HCT116 (cell line): Measurements from ENCODE around the gene MARCHF2. TPM values are rescaled to one million over a fixed set of nuclear protein-coding genes. Genes with fewer than 3 reads are reported as not detected.

ENCODE experiments used
- ATAC-seq: fragments of 200-7000 bp; cut with Tn5 transposase; 2 replicates; pipeline ENCODE4 v1.9.1; 2020; ENCODE audit warnings: mild to moderate bottlenecking, moderate library complexity
- BruUV-seq: library from RNA; stranded (reverse); fragments of 400-500 nt; replicated peaks from 2 replicates; lab custom pipeline; 2021; lab: Mats Ljungman, UMichigan
- CTCF ChIA-PET: fragments of 300-600 bp; sonication (Branson Sonifier 250); formaldehyde crosslinking; loops from one replicate; lab custom pipeline; 2021; ENCODE audit warnings: antibody characterized with exemption; lab: Charles Lee
- POLR2A ChIA-PET: fragments of 300-600, 350-600 bp; sonication (Branson Sonifier 250); formaldehyde crosslinking; loops from one replicate; lab custom pipeline; 2021; ENCODE audit warnings: antibody characterized with exemption; lab: Charles Lee
- RAD21 ChIA-PET, 2 experiments: fragments of 300-600 bp; sonication (Branson Sonifier 250); formaldehyde crosslinking; loops; one replicate each; lab custom pipeline; 2023; ENCODE audit warnings: low total read pairs in 2 of 2; ENCODE audit not compliant: uncharacterized antibody in 2 of 2, unreplicated experiment in 2 of 2, low non-redundant PET in 1 of 2; lab: Charles Lee
- DNase-seq: peaks from one replicate; pipeline ENCODE4 v3.0.0-alpha.2; 2010; ENCODE audit warnings: low read depth, low spot score
- H2AFZ ChIP-seq: fragments of 200-600 bp; shearing (Covaris generic), sonication (generic); 2 replicates; pipeline ENCODE4 v1.6.1; 2017; ENCODE audit warnings: low read depth, mixed run types, mixed read lengths, antibody characterized with exemption, low read length; ENCODE audit not compliant: poor library complexity, severe bottlenecking
- H3K27ac ChIP-seq: 2 replicates; pipeline ENCODE4 v1.5.1; 2012; ENCODE audit warnings: low read depth, low read length
- H3K27me3 ChIP-seq: fragments of 200-600 bp; sonication (generic); 2 replicates; pipeline ENCODE4 v1.6.1; 2016; ENCODE audit warnings: mixed run types, low read length, mixed read lengths; ENCODE audit not compliant: insufficient read depth
- H3K36me3 ChIP-seq, 2 experiments: fragments of 200-500 bp in 1 of 2; fragments of 200-600 bp in 1 of 2; sonication (Bioruptor generic) in 1 of 2; sonication (generic) in 1 of 2; 2 replicates each; pipeline versions ENCODE4 v1.5.1 to v1.6.1; 2014 to 2016; ENCODE audit warnings: low read length in 2 of 2, inconsistent platforms in 1 of 2, mixed read lengths in 1 of 2, mixed run types in 1 of 2; ENCODE audit not compliant: insufficient read depth in 2 of 2, control insufficient read depth in 1 of 2
- H3K4me1 ChIP-seq, 2 experiments: fragments of 200-600 bp in 1 of 2; sonication (generic) in 1 of 2; 2 replicates each; pipeline versions ENCODE4 v1.5.1 to v1.6.1; 2012 to 2017; ENCODE audit warnings: low read length in 2 of 2, inconsistent platforms in 1 of 2, mild to moderate bottlenecking in 1 of 2, mixed read lengths in 1 of 2, mixed run types in 1 of 2, moderate library complexity in 1 of 2; ENCODE audit not compliant: insufficient read depth in 2 of 2, control insufficient read depth in 1 of 2
- H3K4me2 ChIP-seq: fragments of 200-600 bp; sonication (generic); 2 replicates; pipeline ENCODE4 v1.6.1; 2017; ENCODE audit warnings: mixed run types, low read length, mixed read lengths
- H3K4me3 ChIP-seq, 2 experiments: fragments of 200-600 bp in 1 of 2; sonication (generic) in 1 of 2; replicated peaks in 1 of 2; 2 replicates each; pipeline ENCODE4 v1.5.1; 2011 to 2016; ENCODE audit warnings: low read length in 2 of 2, control low read depth in 1 of 2, low read depth in 1 of 2, mild to moderate bottlenecking in 1 of 2, mixed read lengths in 1 of 2, mixed run types in 1 of 2
- H3K79me2 ChIP-seq: fragments of 200-600 bp; sonication (generic); 2 replicates; pipeline ENCODE4 v1.6.1; 2017; ENCODE audit warnings: mild to moderate bottlenecking, mixed run types, low read length, moderate library complexity, mixed read lengths; ENCODE audit not compliant: insufficient read depth
- H3K9ac ChIP-seq: fragments of 200-600 bp; sonication (generic); 2 replicates; pipeline ENCODE4 v1.6.1; 2016; ENCODE audit warnings: low read length, mixed read lengths
- H3K9me2 ChIP-seq: fragments of 200-600 bp; sonication (generic), shearing (Covaris generic); 2 replicates; pipeline ENCODE4 v1.6.1; 2017; ENCODE audit warnings: mixed run types, mild to moderate bottlenecking, moderate library complexity; ENCODE audit not compliant: insufficient read depth
- H3K9me3 ChIP-seq, 2 experiments: fragments of 200-500 bp in 1 of 2; fragments of 200-600 bp in 1 of 2; sonication (Bioruptor generic) in 1 of 2; sonication (generic) in 1 of 2; 2 replicates each; pipeline ENCODE4 v1.6.1; 2014 to 2017; ENCODE audit warnings: low read length in 2 of 2, mixed read lengths in 2 of 2, inconsistent platforms in 1 of 2, low read depth in 1 of 2, mild to moderate bottlenecking in 1 of 2, mixed run types in 1 of 2, moderate library complexity in 1 of 2; ENCODE audit not compliant: control insufficient read depth in 1 of 2, insufficient read depth in 1 of 2
- H4K20me1 ChIP-seq: fragments of 200-600 bp; sonication (generic), shearing (Covaris generic); 2 replicates; pipeline ENCODE4 v1.6.1; 2017; ENCODE audit warnings: mixed run types, mild to moderate bottlenecking, moderate library complexity; ENCODE audit not compliant: insufficient read depth
- CBX3 ChIP-seq: IDR thresholded peaks from 2 replicates; pipeline ENCODE4 v1.6.1; 2012; ENCODE audit warnings: low read depth
- CEBPB ChIP-seq: IDR thresholded peaks from 2 replicates; pipeline ENCODE4 v1.6.1; 2012; ENCODE audit warnings: low read depth
- EGR1 ChIP-seq: IDR thresholded peaks from 2 replicates; pipeline ENCODE4 v1.6.1; 2012; ENCODE audit warnings: low read depth
- EZH2 ChIP-seq: fragments of 200-600 bp; sonication (generic); IDR thresholded peaks from 2 replicates; pipeline ENCODE4 v1.6.1; 2017; ENCODE audit warnings: antibody characterized with exemption, mixed run types
- EZH2phosphoT487 ChIP-seq: fragments of 200-600 bp; IDR thresholded peaks from 2 replicates; pipeline ENCODE4 v1.6.1; 2018; ENCODE audit warnings: antibody characterized with exemption, borderline replicate concordance
- FOSL1 ChIP-seq: IDR thresholded peaks from 2 replicates; pipeline ENCODE4 v1.6.1; 2012; ENCODE audit warnings: low read depth
- POLR2A ChIP-seq: IDR thresholded peaks from 2 replicates; pipeline ENCODE4 v1.7.0; 2011; ENCODE audit warnings: borderline replicate concordance; ENCODE audit not compliant: insufficient read depth, insufficient read length; ENCODE audit errors: extremely low read depth
- POLR2AphosphoS5 ChIP-seq: IDR thresholded peaks from 2 replicates; pipeline ENCODE4 v1.6.1; 2011; ENCODE audit warnings: mild to moderate bottlenecking, low read depth, low read length, moderate library complexity
- RAD21 ChIP-seq: IDR thresholded peaks from 2 replicates; pipeline ENCODE4 v1.6.1; 2012; ENCODE audit warnings: low read depth, mild to moderate bottlenecking
- SRF ChIP-seq: IDR thresholded peaks from 2 replicates; pipeline ENCODE4 v1.6.1; 2012; ENCODE audit warnings: low read depth
- TCF7L2 ChIP-seq: IDR thresholded peaks from 2 replicates; pipeline ENCODE4 v1.7.0; 2011; ENCODE audit warnings: borderline replicate concordance, inconsistent platforms; ENCODE audit not compliant: insufficient read depth, insufficient read length; ENCODE audit errors: extremely low read depth
- YY1 ChIP-seq: IDR thresholded peaks from 2 replicates; pipeline ENCODE4 v1.6.1; 2011; ENCODE audit warnings: low read length, low read depth, moderate library complexity, mild to moderate bottlenecking; ENCODE audit not compliant: insufficient replicate concordance; ENCODE audit errors: extremely low read depth
- ZFX ChIP-seq: fragments of 450-650 bp; IDR thresholded peaks from 2 replicates; pipeline ENCODE4 v1.6.1; 2017
- ZNF274 ChIP-seq: fragments of 200-500 bp; sonication (Bioruptor generic); IDR thresholded peaks from 2 replicates; pipeline ENCODE4 v1.6.1; 2014; ENCODE audit warnings: mild to moderate bottlenecking, low read depth, low read length, inconsistent platforms
- intact Hi-C: fragments of 100-400 bp; cut with micrococcal nuclease; formaldehyde crosslinking; loops from 2 replicates; pipeline ENCODE4 v1.10.0; 2022
- total RNA-seq: library from RNA; stranded (reverse); gene quantifications from one replicate; pipeline ENCODE4 v1.2.1, GENCODE V29; 2021; ENCODE audit not compliant: unreplicated experiment
- TF ChIP-seq, protein P1 (sequence below), 3 experiments: fragments of 200-600 bp in 1 of 3; sonication (generic) in 1 of 3; IDR thresholded peaks in 2 of 3; conservative IDR thresholded peaks in 1 of 3; 2 replicates each; pipeline ENCODE4 v1.5.1; 2012 to 2017; ENCODE audit warnings: low read depth in 2 of 3, low read length in 2 of 3, antibody characterized with exemption in 1 of 3, borderline replicate concordance in 1 of 3, control low read depth in 1 of 3, mild to moderate bottlenecking in 1 of 3, mixed read lengths in 1 of 3, mixed run types in 1 of 3, moderate library complexity in 1 of 3; ENCODE audit not compliant: insufficient read depth in 1 of 3
- TF ChIP-seq, protein P2 (sequence below): IDR thresholded peaks from 2 replicates; pipeline ENCODE4 v1.6.1; 2012; ENCODE audit warnings: low read depth
- TF ChIP-seq, protein P3 (sequence below): IDR thresholded peaks from 2 replicates; pipeline ENCODE4 v1.6.1; 2012

MARCHF2 gene
- total RNA-seq, 1 experiment from 2014 or later = 22.5 TPM

DNA sequence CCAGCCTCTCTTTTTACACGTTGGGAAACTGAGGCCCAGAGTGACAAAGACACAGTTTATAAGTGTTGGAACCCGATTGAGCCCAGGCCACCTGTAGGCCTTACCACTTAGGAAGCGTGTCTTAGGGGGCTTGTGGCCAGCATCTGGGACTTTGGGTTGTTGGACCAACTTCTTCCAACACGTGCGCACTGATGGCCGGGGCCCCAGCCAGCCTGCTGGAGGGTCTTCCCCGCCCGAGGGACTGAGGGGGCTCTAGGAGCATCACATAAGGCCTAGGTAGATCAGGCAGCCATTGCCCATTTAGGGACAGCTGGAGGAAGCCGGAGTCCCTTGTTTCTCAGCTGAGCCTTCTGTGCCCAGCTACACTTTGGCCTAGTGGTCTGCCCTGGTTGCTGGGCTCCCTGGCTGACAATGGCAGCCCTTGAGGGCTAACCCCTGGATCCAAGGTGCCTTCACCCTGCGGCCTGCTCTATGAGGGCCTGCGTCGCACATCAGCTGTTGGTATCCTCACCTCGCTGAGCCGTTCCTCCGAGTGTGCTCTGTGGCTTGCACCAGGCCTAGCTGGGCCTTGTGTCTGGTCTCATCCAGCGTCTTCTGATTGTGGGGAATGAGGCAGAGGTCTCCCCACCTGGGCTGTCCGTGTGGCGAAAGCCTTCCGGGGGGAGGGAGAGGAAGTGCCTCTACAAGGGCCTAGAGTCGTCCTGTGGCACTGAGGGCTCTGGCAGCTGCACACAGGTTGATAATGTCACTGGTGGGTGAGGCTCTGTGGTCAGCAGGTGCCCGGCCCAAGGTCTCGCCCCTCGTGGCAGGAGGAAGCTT is 21.7 kb upstream of the MARCHF2 start:
- RAD21 ChIA-PET = interaction anchor here in 1 of 2 experiments (0.5 kb wide), 1 partner anchor 42 kb away, joined by 4 read pairs; no protein-coding TSS in a partner anchor
- peak overlapping the region; percentile 39 for H3K9ac ChIP-seq
- peaks cover 6 to 25% of the 10 kb centered on the region in 2 experiments; a peak in 3 of 4 replicates for H3K4me1 ChIP-seq
- H2AFZ ChIP-seq = no peak overlapping the region
- peak overlapping the region; percentile 44; the same call in 1 of the 2 replicates for H3K27ac ChIP-seq
- DNase-seq = no peak
- H3K9me2 ChIP-seq = no peaks in the 10 kb centered on the region
- H3K36me3 ChIP-seq = no peaks in the 10 kb centered on the region; a peak in 1 of 4 replicates
- H3K9me3 ChIP-seq = no peaks in the 10 kb centered on the region; a peak in 1 of 4 replicates
- peak overlapping the region; percentile 86 for H3K4me2 ChIP-seq
- H3K27me3 ChIP-seq = no peaks in the 10 kb centered on the region
- no peaks in the 10 kb centered on the region; the same call in 1 of the 2 replicates for H4K20me1 ChIP-seq
- no peak for ATAC-seq
- CTCF ChIA-PET = interaction anchor here (0.9 to 2.2 kb wide), 4 partner anchors 22 to 56 kb away, joined by 3 to 9 read pairs (median 6); partner anchors contain the start of gene MARCHF2
- POLR2A ChIA-PET = interaction anchor here (0.6 to 3.0 kb wide), 10 partner anchors 10 to 123 kb away, joined by 3 to 20 read pairs (median 8); partner anchors contain the start of genes ANGPTL4, MARCHF2 and ZNF414
- peaks cover 51% of the 10 kb centered on the region for H3K79me2 ChIP-seq
- intact Hi-C loops = no loop called here
- no peak for TF ChIP-seq CEBPB
- no peak for TF ChIP-seq POLR2AphosphoS5
- no peak for TF ChIP-seq ZFX
- no peak for TF ChIP-seq SRF
- TF ChIP-seq FOSL1 = no peak
- TF ChIP-seq, protein P1, sequence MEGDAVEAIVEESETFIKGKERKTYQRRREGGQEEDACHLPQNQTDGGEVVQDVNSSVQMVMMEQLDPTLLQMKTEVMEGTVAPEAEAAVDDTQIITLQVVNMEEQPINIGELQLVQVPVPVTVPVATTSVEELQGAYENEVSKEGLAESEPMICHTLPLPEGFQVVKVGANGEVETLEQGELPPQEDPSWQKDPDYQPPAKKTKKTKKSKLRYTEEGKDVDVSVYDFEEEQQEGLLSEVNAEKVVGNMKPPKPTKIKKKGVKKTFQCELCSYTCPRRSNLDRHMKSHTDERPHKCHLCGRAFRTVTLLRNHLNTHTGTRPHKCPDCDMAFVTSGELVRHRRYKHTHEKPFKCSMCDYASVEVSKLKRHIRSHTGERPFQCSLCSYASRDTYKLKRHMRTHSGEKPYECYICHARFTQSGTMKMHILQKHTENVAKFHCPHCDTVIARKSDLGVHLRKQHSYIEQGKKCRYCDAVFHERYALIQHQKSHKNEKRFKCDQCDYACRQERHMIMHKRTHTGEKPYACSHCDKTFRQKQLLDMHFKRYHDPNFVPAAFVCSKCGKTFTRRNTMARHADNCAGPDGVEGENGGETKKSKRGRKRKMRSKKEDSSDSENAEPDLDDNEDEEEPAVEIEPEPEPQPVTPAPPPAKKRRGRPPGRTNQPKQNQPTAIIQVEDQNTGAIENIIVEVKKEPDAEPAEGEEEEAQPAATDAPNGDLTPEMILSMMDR (IDR thresholded peaks at IDR 0.05 in 2 of 3, conservative IDR thresholded peaks at IDR 0.05 in 1 of 3; ENCODE audit: borderline replicate concordance in 1 of 3, insufficient read depth in 1 of 3, low read depth in 2 of 3, low read length in 2 of 3) = no peak
- no peak for TF ChIP-seq YY1
- TF ChIP-seq, protein P2, sequence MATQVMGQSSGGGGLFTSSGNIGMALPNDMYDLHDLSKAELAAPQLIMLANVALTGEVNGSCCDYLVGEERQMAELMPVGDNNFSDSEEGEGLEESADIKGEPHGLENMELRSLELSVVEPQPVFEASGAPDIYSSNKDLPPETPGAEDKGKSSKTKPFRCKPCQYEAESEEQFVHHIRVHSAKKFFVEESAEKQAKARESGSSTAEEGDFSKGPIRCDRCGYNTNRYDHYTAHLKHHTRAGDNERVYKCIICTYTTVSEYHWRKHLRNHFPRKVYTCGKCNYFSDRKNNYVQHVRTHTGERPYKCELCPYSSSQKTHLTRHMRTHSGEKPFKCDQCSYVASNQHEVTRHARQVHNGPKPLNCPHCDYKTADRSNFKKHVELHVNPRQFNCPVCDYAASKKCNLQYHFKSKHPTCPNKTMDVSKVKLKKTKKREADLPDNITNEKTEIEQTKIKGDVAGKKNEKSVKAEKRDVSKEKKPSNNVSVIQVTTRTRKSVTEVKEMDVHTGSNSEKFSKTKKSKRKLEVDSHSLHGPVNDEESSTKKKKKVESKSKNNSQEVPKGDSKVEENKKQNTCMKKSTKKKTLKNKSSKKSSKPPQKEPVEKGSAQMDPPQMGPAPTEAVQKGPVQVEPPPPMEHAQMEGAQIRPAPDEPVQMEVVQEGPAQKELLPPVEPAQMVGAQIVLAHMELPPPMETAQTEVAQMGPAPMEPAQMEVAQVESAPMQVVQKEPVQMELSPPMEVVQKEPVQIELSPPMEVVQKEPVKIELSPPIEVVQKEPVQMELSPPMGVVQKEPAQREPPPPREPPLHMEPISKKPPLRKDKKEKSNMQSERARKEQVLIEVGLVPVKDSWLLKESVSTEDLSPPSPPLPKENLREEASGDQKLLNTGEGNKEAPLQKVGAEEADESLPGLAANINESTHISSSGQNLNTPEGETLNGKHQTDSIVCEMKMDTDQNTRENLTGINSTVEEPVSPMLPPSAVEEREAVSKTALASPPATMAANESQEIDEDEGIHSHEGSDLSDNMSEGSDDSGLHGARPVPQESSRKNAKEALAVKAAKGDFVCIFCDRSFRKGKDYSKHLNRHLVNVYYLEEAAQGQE = no peak
- TF ChIP-seq EZH2 = no peak
- no peak for TF ChIP-seq CBX3
- no peak for TF ChIP-seq EZH2phosphoT487
- TF ChIP-seq EGR1 = no peak
- no peak for TF ChIP-seq POLR2A
- no peak for TF ChIP-seq RAD21
- TF ChIP-seq, protein P3, sequence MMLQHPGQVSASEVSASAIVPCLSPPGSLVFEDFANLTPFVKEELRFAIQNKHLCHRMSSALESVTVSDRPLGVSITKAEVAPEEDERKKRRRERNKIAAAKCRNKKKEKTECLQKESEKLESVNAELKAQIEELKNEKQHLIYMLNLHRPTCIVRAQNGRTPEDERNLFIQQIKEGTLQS = no peak
- no peak for TF ChIP-seq TCF7L2
- no peak for TF ChIP-seq ZNF274
- H3K4me3 ChIP-seq = peak overlapping the region; percentile 62 to 95
- TSS peak; percentile 73 for BruUV-seq
